DND-41 (cell line): ENCODE data around the gene RAD51B.

Source experiments
- ATAC-seq: fragments of 200-7000 bp; cut with Tn5 transposase; 3 replicates; pipeline ENCODE4 v1.9.1; 2021; ENCODE audit warnings: low read depth; ENCODE audit not compliant: insufficient read depth
- DNase-seq: peaks from one replicate; pipeline ENCODE4 v3.0.0-alpha.2; 2020
- H2AFZ ChIP-seq: 2 replicates; pipeline ENCODE4 v1.6.0; 2012; ENCODE audit warnings: low read depth, low read length
- H3K27ac ChIP-seq: 2 replicates; pipeline ENCODE4 v1.5.1; 2012; ENCODE audit warnings: low read length, inconsistent platforms
- H3K27me3 ChIP-seq: fragments of 200-600 bp; sonication (generic); 2 replicates; pipeline ENCODE4 v1.6.0; 2012; ENCODE audit warnings: low read length, mild to moderate bottlenecking, inconsistent platforms; ENCODE audit not compliant: insufficient read depth, poor library complexity
- H3K36me3 ChIP-seq: 2 replicates; pipeline ENCODE4 v1.5.1; 2012; ENCODE audit warnings: low read length, inconsistent platforms; ENCODE audit not compliant: insufficient read depth
- H3K4me1 ChIP-seq: 2 replicates; pipeline ENCODE4 v1.5.1; 2012; ENCODE audit warnings: mild to moderate bottlenecking, low read length; ENCODE audit not compliant: insufficient read depth
- H3K4me2 ChIP-seq: 2 replicates; pipeline ENCODE4 v1.6.0; 2012; ENCODE audit warnings: mild to moderate bottlenecking, moderate library complexity, low read length, inconsistent platforms; ENCODE audit not compliant: insufficient read depth
- H3K4me3 ChIP-seq, 2 experiments: fragments of 200-600 bp in 1 of 2; shearing (Covaris generic) in 1 of 2; 2 replicates each; pipeline ENCODE4 v1.5.1; 2012 to 2016; ENCODE audit warnings: inconsistent platforms in 2 of 2, low read length in 2 of 2, mild to moderate bottlenecking in 2 of 2, low read depth in 1 of 2, moderate library complexity in 1 of 2
- H3K79me2 ChIP-seq: 2 replicates; pipeline ENCODE4 v1.6.0; 2012; ENCODE audit warnings: low read length, inconsistent platforms; ENCODE audit not compliant: insufficient read depth
- H3K9ac ChIP-seq: 2 replicates; pipeline ENCODE4 v1.6.0; 2012; ENCODE audit warnings: low read depth, mild to moderate bottlenecking, inconsistent platforms, low read length, moderate library complexity
- H3K9me3 ChIP-seq: 2 replicates; pipeline ENCODE4 v1.5.1; 2012; ENCODE audit warnings: low read length, moderate library complexity, mild to moderate bottlenecking, inconsistent platforms; ENCODE audit not compliant: insufficient read depth, severe bottlenecking
- H4K20me1 ChIP-seq: 2 replicates; pipeline ENCODE4 v1.6.0; 2012; ENCODE audit warnings: low read length; ENCODE audit not compliant: insufficient read depth
- EZH2 ChIP-seq: IDR thresholded peaks from 3 replicates; pipeline ENCODE4 v1.6.1; 2012; ENCODE audit warnings: borderline replicate concordance, low read depth, mild to moderate bottlenecking, moderate library complexity, low read length, inconsistent platforms; ENCODE audit not compliant: severe bottlenecking
- TF ChIP-seq, protein P1 (sequence below): IDR thresholded peaks from 2 replicates; pipeline ENCODE4 v1.5.1; 2012; ENCODE audit warnings: borderline replicate concordance, low read length, moderate library complexity, mild to moderate bottlenecking; ENCODE audit not compliant: poor library complexity, severe bottlenecking; ENCODE audit errors: extremely low read depth

RAD51B gene

DNA sequence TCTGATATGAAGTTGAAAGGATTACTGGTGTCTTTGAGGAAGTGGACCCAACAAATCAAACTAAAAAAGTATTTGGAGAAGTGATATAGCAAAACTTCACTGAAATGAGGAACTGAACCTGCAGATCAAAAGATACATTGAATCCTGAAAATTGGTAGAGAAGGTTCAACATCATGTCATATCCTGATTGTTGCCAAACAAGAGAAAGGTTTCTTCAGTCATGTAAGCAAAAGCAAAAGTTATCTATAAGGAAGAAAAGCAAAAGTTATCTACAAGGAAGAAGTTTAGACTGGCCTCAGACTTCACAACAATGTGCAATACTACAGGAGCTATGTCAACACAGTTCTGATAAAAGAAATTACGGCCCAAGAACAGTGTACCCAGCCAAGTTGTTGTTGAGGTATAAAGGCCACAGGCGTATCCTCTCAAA, 142.7 kb downstream of the RAD51B start:
- DNase-seq, result no peak
- Histone ChIP-seq H4K20me1 (no peaks in the 10 kb centered on the region), H3K9me3 (no peaks in the 10 kb centered on the region), H3K4me1 (no peaks in the 10 kb centered on the region), H3K27me3 (no peaks in the 10 kb centered on the region), H3K79me2 (no peaks in the 10 kb centered on the region), H3K4me3 (no peak overlapping the region), H3K4me2 (no peak overlapping the region), H3K9ac (no peak overlapping the region), H3K27ac (no peak overlapping the region), H3K36me3 (peaks cover 1% of the 10 kb centered on the region; the same call in 1 of the 2 replicates), H2AFZ (no peak overlapping the region)
- TF ChIP-seq, protein P1, sequence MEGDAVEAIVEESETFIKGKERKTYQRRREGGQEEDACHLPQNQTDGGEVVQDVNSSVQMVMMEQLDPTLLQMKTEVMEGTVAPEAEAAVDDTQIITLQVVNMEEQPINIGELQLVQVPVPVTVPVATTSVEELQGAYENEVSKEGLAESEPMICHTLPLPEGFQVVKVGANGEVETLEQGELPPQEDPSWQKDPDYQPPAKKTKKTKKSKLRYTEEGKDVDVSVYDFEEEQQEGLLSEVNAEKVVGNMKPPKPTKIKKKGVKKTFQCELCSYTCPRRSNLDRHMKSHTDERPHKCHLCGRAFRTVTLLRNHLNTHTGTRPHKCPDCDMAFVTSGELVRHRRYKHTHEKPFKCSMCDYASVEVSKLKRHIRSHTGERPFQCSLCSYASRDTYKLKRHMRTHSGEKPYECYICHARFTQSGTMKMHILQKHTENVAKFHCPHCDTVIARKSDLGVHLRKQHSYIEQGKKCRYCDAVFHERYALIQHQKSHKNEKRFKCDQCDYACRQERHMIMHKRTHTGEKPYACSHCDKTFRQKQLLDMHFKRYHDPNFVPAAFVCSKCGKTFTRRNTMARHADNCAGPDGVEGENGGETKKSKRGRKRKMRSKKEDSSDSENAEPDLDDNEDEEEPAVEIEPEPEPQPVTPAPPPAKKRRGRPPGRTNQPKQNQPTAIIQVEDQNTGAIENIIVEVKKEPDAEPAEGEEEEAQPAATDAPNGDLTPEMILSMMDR, result no peak
- no peak for TF ChIP-seq EZH2
- ATAC-seq, result no peak

DNA sequence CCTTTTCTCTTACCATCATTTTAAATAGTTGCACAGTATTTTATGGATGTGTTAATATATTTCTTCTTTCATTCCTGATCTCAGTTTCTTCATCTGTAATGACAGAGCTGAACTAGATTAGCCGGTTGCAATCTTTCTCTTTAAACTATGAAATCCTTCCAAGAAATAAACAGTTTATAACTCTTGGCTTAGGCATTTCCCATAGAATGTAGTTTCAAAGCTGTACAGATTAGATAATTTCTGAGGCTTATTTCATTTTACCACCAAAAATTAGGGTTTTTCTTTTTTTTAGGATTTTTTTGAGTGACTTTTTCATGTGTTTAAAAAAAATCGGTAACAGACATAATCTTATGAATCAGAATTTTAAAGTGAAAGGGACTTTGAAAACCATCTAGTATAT, 144.0 kb downstream of the RAD51B start:
- Histone ChIP-seq H3K27ac (no peak overlapping the region), H3K4me2 (no peak overlapping the region), H3K4me1 (no peaks in the 10 kb centered on the region), H2AFZ (no peak overlapping the region), H3K36me3 (peaks cover 8% of the 10 kb centered on the region), H3K27me3 (no peaks in the 10 kb centered on the region), H3K79me2 (no peaks in the 10 kb centered on the region), H3K9ac (no peak overlapping the region), H3K4me3 (no peak overlapping the region), H3K9me3 (peaks cover 2% of the 10 kb centered on the region), H4K20me1 (no peaks in the 10 kb centered on the region)
- TF ChIP-seq EZH2, result no peak
- TF ChIP-seq, protein P1, result no peak
- ATAC-seq, result no peak
- no peak for DNase-seq

DNA sequence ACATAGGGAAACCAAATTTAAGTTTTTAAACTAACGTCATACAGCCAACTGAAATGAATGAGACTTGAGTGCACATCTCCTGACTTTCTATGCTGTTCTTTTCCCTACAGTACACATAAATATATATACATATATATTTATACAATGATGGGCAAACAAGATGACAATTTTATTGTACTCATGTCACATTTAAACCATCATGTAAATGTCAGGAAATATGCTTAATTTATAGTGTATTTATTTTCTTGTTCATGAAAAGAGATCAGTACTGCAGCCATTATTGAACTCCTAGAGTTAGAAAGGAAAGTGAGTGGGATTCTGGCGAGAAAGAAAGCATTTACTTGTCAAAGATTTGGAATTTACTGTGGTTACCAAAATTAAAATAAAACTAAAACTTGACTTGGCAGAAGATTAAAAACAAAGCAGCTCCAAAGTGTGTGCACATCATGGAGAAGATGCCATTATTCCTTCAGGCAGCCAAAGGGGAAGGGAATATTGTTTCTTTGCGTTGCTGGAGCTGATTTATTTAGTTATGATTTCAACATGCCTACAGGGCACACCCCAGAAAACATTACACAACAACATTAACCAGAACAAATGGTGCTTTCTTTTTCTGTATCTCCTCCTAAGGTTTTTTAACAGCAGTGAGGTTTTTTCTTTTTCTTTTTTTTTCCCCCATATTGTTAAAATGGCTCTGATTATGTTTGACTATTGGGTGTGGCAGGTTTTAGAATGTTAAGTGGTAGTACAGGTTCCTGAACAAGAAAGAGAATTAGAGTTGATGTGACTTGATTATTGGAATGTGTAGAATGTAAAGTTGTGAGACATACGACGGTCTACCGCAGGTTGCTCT, 144.6 kb downstream of the RAD51B start:
- peaks cover 3% of the 10 kb centered on the region for H3K9me3 ChIP-seq
- H2AFZ ChIP-seq, result no peak overlapping the region
- H3K27ac ChIP-seq, result no peak overlapping the region
- H3K79me2 ChIP-seq, result no peaks in the 10 kb centered on the region
- no peak overlapping the region for H3K9ac ChIP-seq
- DNase-seq (no peak), ATAC-seq (no peak)
- no peak overlapping the region for H3K4me3 ChIP-seq
- H3K4me2 ChIP-seq, result no peak overlapping the region
- H3K27me3 ChIP-seq, result no peaks in the 10 kb centered on the region
- no peaks in the 10 kb centered on the region for H4K20me1 ChIP-seq
- no peak for TF ChIP-seq EZH2
- TF ChIP-seq, protein P1, result no peak
- H3K4me1 ChIP-seq, result no peaks in the 10 kb centered on the region
- H3K36me3 ChIP-seq, result peaks cover 8% of the 10 kb centered on the region
